H1 (cell line): ENCODE results near the gene CEACAM6. TPM values are rescaled to one million over a fixed set of nuclear protein-coding genes. Genes with fewer than 3 reads are reported as not detected.

Experiments used
- CTCF ChIA-PET: fragments of 300-600 bp; sonication (Branson Sonifier 250); formaldehyde crosslinking; loops from one replicate; lab custom pipeline; 2021; ENCODE audit not compliant: partially characterized antibody; lab: Charles Lee
- POLR2A ChIA-PET: fragments of 300-600 bp; sonication (Branson Sonifier 250); formaldehyde crosslinking; loops from one replicate; lab custom pipeline; 2021; ENCODE audit warnings: inconsistent platforms; ENCODE audit not compliant: partially characterized antibody; lab: Charles Lee
- DNase-seq, 2 experiments: peaks; one replicate each; pipeline versions ENCODE4 v3.0.0 to v3.0.0-alpha.2; 2010 to 2022; ENCODE audit warnings: low spot score in 2 of 2, low read depth in 1 of 2, mixed read lengths in 1 of 2
- FAIRE-seq: peaks from 2 replicates; lab custom pipeline; 2011; peaks lifted over from hg19 to GRCh38; lab: Jason Lieb, UNC
- H2AFZ ChIP-seq: 2 replicates; pipeline ENCODE4 v1.8.1; 2012; ENCODE audit warnings: low read length, inconsistent platforms
- H2AK5ac ChIP-seq: 2 replicates; pipeline ENCODE4 v1.6.1; 2013; ENCODE audit warnings: low read depth, low read length
- H2BK120ac ChIP-seq: replicated peaks from 2 replicates; pipeline ENCODE3; 2013; ENCODE audit warnings: low read depth, low read length, inconsistent platforms
- H2BK12ac ChIP-seq: 2 replicates; pipeline ENCODE4 v1.6.1; 2013; ENCODE audit warnings: low read depth, low read length
- H2BK15ac ChIP-seq: 2 replicates; pipeline ENCODE4 v1.6.1; 2013; ENCODE audit warnings: low read length
- H2BK20ac ChIP-seq: 2 replicates; pipeline ENCODE4 v1.6.1; 2013; ENCODE audit warnings: low read length
- H2BK5ac ChIP-seq: 2 replicates; pipeline ENCODE4 v1.6.1; 2013; ENCODE audit warnings: low read depth, low read length
- H3K14ac ChIP-seq: 2 replicates; pipeline ENCODE4 v1.6.1; 2013; ENCODE audit warnings: inconsistent platforms; ENCODE audit not compliant: insufficient read length
- H3K18ac ChIP-seq: 2 replicates; pipeline ENCODE4 v1.6.1; 2013; ENCODE audit warnings: low read length; ENCODE audit errors: extremely low read depth
- H3K23ac ChIP-seq: 2 replicates; pipeline ENCODE4 v1.6.1; 2013; ENCODE audit warnings: inconsistent platforms; ENCODE audit not compliant: insufficient read length
- H3K23me2 ChIP-seq: 2 replicates; pipeline ENCODE4 v1.6.1; 2013; ENCODE audit warnings: low read depth, low read length
- H3K27ac ChIP-seq: 2 replicates; pipeline ENCODE4 v1.6.1; 2011; ENCODE audit warnings: low read depth, low read length, inconsistent platforms
- H3K27me3 ChIP-seq, 4 experiments: replicated peaks in 1 of 4; 1 replicate in 1 of 4; 2 replicates in 3 of 4; pipeline versions ENCODE4 v1.6.1 to v1.8.1; 2011 to 2013; ENCODE audit warnings: low read length in 3 of 4, mild to moderate bottlenecking in 3 of 4, inconsistent platforms in 2 of 4, mixed read lengths in 2 of 4, moderate library complexity in 1 of 4; ENCODE audit not compliant: control insufficient read depth in 3 of 4, insufficient read depth in 3 of 4; ENCODE audit errors: extremely low read depth in 1 of 4
- H3K36me3 ChIP-seq, 4 experiments: 2 replicates each; pipeline versions ENCODE4 v1.6.1 to v1.8.1; 2011 to 2013; ENCODE audit warnings: mild to moderate bottlenecking in 4 of 4, low read length in 3 of 4, moderate library complexity in 2 of 4, control low read depth in 1 of 4, inconsistent platforms in 1 of 4; ENCODE audit not compliant: insufficient read depth in 4 of 4, control insufficient read depth in 2 of 4
- H3K4ac ChIP-seq: replicated peaks from 2 replicates; pipeline ENCODE3; 2013; ENCODE audit warnings: low read length, low read depth, mixed read lengths, inconsistent platforms; ENCODE audit not compliant: insufficient read length
- H3K4me1 ChIP-seq, 4 experiments: replicated peaks in 1 of 4; 1 replicate in 1 of 4; 2 replicates in 3 of 4; pipeline versions ENCODE4 v1.6.1 to v1.8.1; 2011 to 2013; ENCODE audit warnings: low read length in 3 of 4, inconsistent platforms in 2 of 4, mixed read lengths in 1 of 4; ENCODE audit not compliant: insufficient read depth in 4 of 4, control insufficient read depth in 3 of 4
- H3K4me2 ChIP-seq, 2 experiments: 2 replicates each; pipeline versions ENCODE4 v1.6.1 to v1.8.1; 2011 to 2013; ENCODE audit warnings: low read depth in 2 of 2, low read length in 2 of 2, control low read depth in 1 of 2, inconsistent platforms in 1 of 2, mild to moderate bottlenecking in 1 of 2; ENCODE audit not compliant: insufficient read depth in 1 of 2
- H3K4me3 ChIP-seq, 4 experiments: fragments of 200-600, 300-600 bp in 1 of 4; sonication (generic), shearing (Covaris generic), sonication (Bioruptor Twin) in 1 of 4; 2 replicates each; pipeline versions ENCODE4 v1.5.1 to v1.8.1; 2011 to 2016; ENCODE audit warnings: low read length in 4 of 4, low read depth in 3 of 4, control low read depth in 2 of 4, inconsistent platforms in 2 of 4, mild to moderate bottlenecking in 2 of 4, mixed read lengths in 1 of 4, moderate library complexity in 1 of 4; ENCODE audit not compliant: insufficient read depth in 2 of 4; ENCODE audit errors: extremely low read depth in 1 of 4
- H3K56ac ChIP-seq: replicated peaks from 2 replicates; pipeline ENCODE3; 2013; ENCODE audit warnings: low read depth, mild to moderate bottlenecking, mixed read lengths, low read length, inconsistent platforms; ENCODE audit not compliant: insufficient read length
- H3K79me1 ChIP-seq: 2 replicates; pipeline ENCODE4 v1.6.1; 2013; ENCODE audit warnings: low read depth, low read length, control low read depth
- H3K79me2 ChIP-seq, 2 experiments: 2 replicates each; pipeline versions ENCODE4 v1.6.1 to v1.8.1; 2012 to 2013; ENCODE audit warnings: low read length in 2 of 2, mild to moderate bottlenecking in 2 of 2, inconsistent platforms in 1 of 2; ENCODE audit not compliant: insufficient read depth in 2 of 2, control insufficient read depth in 1 of 2
- H3K9ac ChIP-seq, 4 experiments: replicated peaks in 1 of 4; 1 replicate in 1 of 4; 2 replicates in 3 of 4; pipeline versions ENCODE4 v1.6.1 to v1.8.1; 2011 to 2013; ENCODE audit warnings: low read depth in 3 of 4, low read length in 3 of 4, control low read depth in 2 of 4, mild to moderate bottlenecking in 2 of 4, moderate library complexity in 2 of 4, inconsistent platforms in 1 of 4; ENCODE audit errors: extremely low read depth in 1 of 4
- H3K9me3 ChIP-seq, 2 experiments: 2 replicates each; pipeline versions ENCODE4 v1.6.1 to v1.8.1; 2012 to 2013; ENCODE audit warnings: mild to moderate bottlenecking in 2 of 2, moderate library complexity in 2 of 2, control low read depth in 1 of 2, inconsistent platforms in 1 of 2, low read depth in 1 of 2, low read length in 1 of 2, mixed read lengths in 1 of 2; ENCODE audit not compliant: insufficient read depth in 2 of 2
- H4K20me1 ChIP-seq, 2 experiments: replicated peaks in 1 of 2; 2 replicates each; pipeline versions ENCODE3 to v1.8.1; 2011 to 2013; ENCODE audit warnings: inconsistent platforms in 2 of 2, low read length in 2 of 2, mild to moderate bottlenecking in 1 of 2; ENCODE audit not compliant: insufficient read depth in 2 of 2, control insufficient read depth in 1 of 2
- H4K5ac ChIP-seq: 2 replicates; pipeline ENCODE4 v1.6.1; 2013; ENCODE audit warnings: low read length, low read depth, mixed read lengths, inconsistent platforms; ENCODE audit not compliant: insufficient read length
- H4K8ac ChIP-seq: 2 replicates; pipeline ENCODE4 v1.8.0; 2013; ENCODE audit warnings: mild to moderate bottlenecking, moderate library complexity, low read length, inconsistent platforms; ENCODE audit not compliant: insufficient read depth; ENCODE audit errors: extremely low read depth
- H4K91ac ChIP-seq: replicated peaks from 2 replicates; pipeline ENCODE3; 2013; ENCODE audit warnings: low read length, mixed read lengths, inconsistent platforms; ENCODE audit not compliant: insufficient read length
- BCL11A ChIP-seq, 2 experiments: IDR thresholded peaks; one replicate each; pipeline ENCODE4 v1.6.1; 2011; ENCODE audit warnings: low read depth in 2 of 2, low read length in 2 of 2, mild to moderate bottlenecking in 2 of 2
- E2F6 ChIP-seq: IDR thresholded peaks from 2 replicates; pipeline ENCODE4 v1.6.1; 2012; ENCODE audit warnings: inconsistent platforms
- FOSL1 ChIP-seq: IDR thresholded peaks from 2 replicates; pipeline ENCODE4 v1.6.1; 2011; ENCODE audit warnings: mild to moderate bottlenecking, low read depth, low read length, moderate library complexity; ENCODE audit not compliant: insufficient read depth
- GTF2F1 ChIP-seq: IDR thresholded peaks from 2 replicates; pipeline ENCODE4 v1.6.1; 2012; ENCODE audit warnings: low read depth, low read length, improper control_type of control experiment, borderline replicate concordance
- KDM5A ChIP-seq: fragments of 200-600 bp; IDR thresholded peaks from 2 replicates; pipeline ENCODE4 v1.7.1; 2012; ENCODE audit warnings: mild to moderate bottlenecking, low read length, inconsistent platforms, mixed read lengths
- NRF1 ChIP-seq: IDR thresholded peaks from 2 replicates; pipeline ENCODE4 v1.6.1; 2011; ENCODE audit warnings: mild to moderate bottlenecking, low read depth, low read length, improper control_type of control experiment
- RXRA ChIP-seq: IDR thresholded peaks from 2 replicates; pipeline ENCODE4 v1.6.1; 2011; ENCODE audit warnings: low read depth, mild to moderate bottlenecking, low read length, moderate library complexity; ENCODE audit not compliant: insufficient read depth
- SIN3A ChIP-seq, 2 experiments: IDR thresholded peaks in 1 of 2; conservative IDR thresholded peaks in 1 of 2; 2 replicates each; pipeline ENCODE4 v1.6.1; 2011 to 2012; ENCODE audit warnings: low read length in 2 of 2, improper control_type of control experiment in 1 of 2, low read depth in 1 of 2, mild to moderate bottlenecking in 1 of 2
- SP2 ChIP-seq: IDR thresholded peaks from 2 replicates; pipeline ENCODE4 v1.6.1; 2012; ENCODE audit warnings: mild to moderate bottlenecking, low read length, inconsistent platforms
- TAF7 ChIP-seq: optimal IDR thresholded peaks from 2 replicates; pipeline ENCODE3; 2011; ENCODE audit warnings: low read depth, mild to moderate bottlenecking, inconsistent platforms, low read length, moderate library complexity, borderline replicate concordance
- WGBS, 2 experiments: shearing (Covaris generic) in 1 of 2; methylation state at CpG; one replicate each; pipeline versions ENCODE4 v1.1.6 to v1.1.7; 2013 to 2015; ENCODE audit warnings: low lambda C conversion rate in 2 of 2, mixed read lengths in 2 of 2, inconsistent platforms in 1 of 2, low coverage in 1 of 2, missing lambda C conversion rate in 1 of 2; ENCODE audit not compliant: insufficient replicate concordance in 2 of 2, insufficient coverage in 1 of 2, insufficient read length in 1 of 2; ENCODE audit errors: extremely low coverage in 1 of 2, missing lambda C conversion rate in 1 of 2; 5-methylcytosine and 5-hydroxymethylcytosine counted together
- polyA plus RNA-seq, 7 experiments: library from polyadenylated mRNA; depleted of rRNA in 3 of 7; stranded (reverse) in 5 of 7; unstranded in 2 of 7; fragments of >200 nt in 5 of 7; fragments of 200-250 nt in 2 of 7; gene quantifications; 1 replicate in 5 of 7; 2 replicates in 1 of 7; 4 replicates in 1 of 7; pipeline versions ENCODE4 v1.2.1 to v1.2.3, GENCODE V29; 2011 to 2013; ENCODE audit warnings: missing spikeins in 2 of 7, mixed read lengths in 2 of 7
- total RNA-seq: library from RNA; stranded (reverse); fragmentation: NEBNext Ultra II Directional; extraction: Animal tissue kit (Norgen Biotek cat#: 25700); gene quantifications from 2 replicates; pipeline ENCODE4 v1.2.1, GENCODE V29; 2021
- TF ChIP-seq, protein P1 (sequence below): IDR thresholded peaks from 2 replicates; pipeline ENCODE4 v1.6.1; 2012; ENCODE audit warnings: low read length, inconsistent platforms

The CEACAM6 gene
- total and polyA plus RNA-seq, 2 of the 8 experiments (the other 6 are each of a cell fraction or from before 2014, with no cell fraction given): not detected

GRCh38 chr19:41807176-41807575 lies 51.8 kb downstream of the CEACAM6 start:
- H3K18ac ChIP-seq: no peak overlapping the region
- no peak overlapping the region for H2AK5ac ChIP-seq
- no peak overlapping the region for H2BK12ac ChIP-seq
- no peak overlapping the region for H4K8ac ChIP-seq
- H3K23me2 ChIP-seq: no peaks in the 10 kb centered on the region
- no peak overlapping the region for H3K9ac ChIP-seq
- H3K23ac ChIP-seq: no peak overlapping the region
- H4K20me1 ChIP-seq: no peaks in the 10 kb centered on the region
- no peak overlapping the region for H4K91ac ChIP-seq
- H4K5ac ChIP-seq: no peak overlapping the region
- no peak overlapping the region for H3K56ac ChIP-seq
- H3K79me1 ChIP-seq: no peaks in the 10 kb centered on the region
- H3K9me3 ChIP-seq: peaks cover 70 to 72% of the 10 kb centered on the region in 2 experiments
- H3K27me3 ChIP-seq: no peaks in the 10 kb centered on the region
- no peaks in the 10 kb centered on the region for H3K79me2 ChIP-seq
- DNase-seq (no peak), FAIRE-seq (no peak)
- WGBS, 2 experiments: 75% methylated on average over 3 of the region's 3 CpGs; no CpG with 5 or more reads in 1 of the 2 experiments
- H2BK15ac ChIP-seq: no peak overlapping the region
- H2BK120ac ChIP-seq: no peak overlapping the region
- no peak overlapping the region for H2AFZ ChIP-seq
- ChIA-PET POLR2A (no interaction called here), CTCF (interaction anchor here (0.8 to 1.7 kb wide), 3 partner anchors 9 to 29 kb away, joined by 3 to 4 read pairs (median 3); no protein-coding TSS in a partner anchor)
- no peak overlapping the region for H3K4ac ChIP-seq
- no peaks in the 10 kb centered on the region for H3K36me3 ChIP-seq
- H3K4me3 ChIP-seq: no peak overlapping the region
- H3K4me2 ChIP-seq: no peak overlapping the region
- no peak overlapping the region for H2BK20ac ChIP-seq
- H2BK5ac ChIP-seq: no peak overlapping the region
- H3K4me1 ChIP-seq: no peaks in the 10 kb centered on the region
- H3K27ac ChIP-seq: no peak overlapping the region
- no peak overlapping the region for H3K14ac ChIP-seq
- TF ChIP-seq RXRA: no peak
- no peak for TF ChIP-seq E2F6
- no peak for TF ChIP-seq GTF2F1
- TF ChIP-seq SIN3A (conservative IDR thresholded peaks at IDR 0.05 in 1 of 2, IDR thresholded peaks at IDR 0.05 in 1 of 2; ENCODE audit: low read depth in 1 of 2, low read length in 2 of 2): no peak
- TF ChIP-seq, protein P1, sequence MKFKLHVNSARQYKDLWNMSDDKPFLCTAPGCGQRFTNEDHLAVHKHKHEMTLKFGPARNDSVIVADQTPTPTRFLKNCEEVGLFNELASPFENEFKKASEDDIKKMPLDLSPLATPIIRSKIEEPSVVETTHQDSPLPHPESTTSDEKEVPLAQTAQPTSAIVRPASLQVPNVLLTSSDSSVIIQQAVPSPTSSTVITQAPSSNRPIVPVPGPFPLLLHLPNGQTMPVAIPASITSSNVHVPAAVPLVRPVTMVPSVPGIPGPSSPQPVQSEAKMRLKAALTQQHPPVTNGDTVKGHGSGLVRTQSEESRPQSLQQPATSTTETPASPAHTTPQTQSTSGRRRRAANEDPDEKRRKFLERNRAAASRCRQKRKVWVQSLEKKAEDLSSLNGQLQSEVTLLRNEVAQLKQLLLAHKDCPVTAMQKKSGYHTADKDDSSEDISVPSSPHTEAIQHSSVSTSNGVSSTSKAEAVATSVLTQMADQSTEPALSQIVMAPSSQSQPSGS: no peak
- no peak for TF ChIP-seq BCL11A (IDR thresholded peaks at IDR 0.05; ENCODE audit: low read depth in 2 of 2, low read length in 2 of 2)
- no peak for TF ChIP-seq TAF7
- no peak for TF ChIP-seq SP2
- no peak for TF ChIP-seq KDM5A
- TF ChIP-seq FOSL1: no peak
- TF ChIP-seq NRF1: no peak
